ENCODE measurements around the gene PPP2R2D.

DNA sequence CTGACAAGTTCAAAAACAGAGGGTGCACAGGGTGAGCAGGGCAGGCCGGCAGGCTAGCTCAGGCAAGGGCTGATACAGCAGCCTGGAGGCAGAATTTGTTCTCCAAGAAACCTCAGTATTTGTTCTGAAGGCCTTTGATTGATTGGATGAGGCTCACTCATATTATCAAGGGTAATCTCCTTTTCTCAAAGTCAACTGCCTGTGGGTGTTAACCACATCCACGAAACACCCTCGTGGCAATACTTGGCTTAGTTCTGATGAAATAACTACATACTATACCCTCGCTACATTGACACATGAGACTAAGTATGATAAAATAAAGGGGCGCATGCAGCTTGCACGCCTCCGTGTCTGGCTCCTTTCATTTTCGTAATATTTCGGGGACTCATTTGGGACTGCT is 4.4 kb upstream of the PPP2R2D start:
- TF ChIP-seq CTCF (optimal IDR thresholded peaks at IDR 0.05 in 1 of 3, IDR thresholded peaks at IDR 0.05 in 1 of 3, conservative IDR thresholded peaks at IDR 0.05 in 1 of 3; ENCODE audit: extremely low read depth in 1 of 3, insufficient read depth in 2 of 3, low read length in 3 of 3), result no peak
- no peak for TF ChIP-seq EZH2 (IDR thresholded peaks at IDR 0.05; ENCODE audit: low read length)

All from keratinocyte (primary cell).